AG09319 (cell line): Measurements from ENCODE around the gene RRP12.
A peak's percentile ranks its signal among the peaks of the same experiment; 100 is the strongest.
"Not testable (repeated sequence)": the region's sequence is repeated elsewhere in the genome, so short reads cannot be mapped to it uniquely, and the experiment has no call there.

ENCODE experiments used
- DNase-seq: peaks from one replicate; pipeline ENCODE4 v3.0.0-alpha.2; 2010; ENCODE audit warnings: low read depth; ENCODE audit errors: extremely low read depth
- CTCF ChIP-seq: IDR thresholded peaks from 2 replicates; pipeline ENCODE4 v1.5.1; 2011; ENCODE audit warnings: low read depth, mild to moderate bottlenecking, inconsistent platforms, low read length, moderate library complexity

The RRP12 gene

GRCh38 chr10:97416565-97416964, 15.4 kb upstream of the RRP12 start:
- DNase-seq: no peak
- TF ChIP-seq CTCF: no peak

DNA sequence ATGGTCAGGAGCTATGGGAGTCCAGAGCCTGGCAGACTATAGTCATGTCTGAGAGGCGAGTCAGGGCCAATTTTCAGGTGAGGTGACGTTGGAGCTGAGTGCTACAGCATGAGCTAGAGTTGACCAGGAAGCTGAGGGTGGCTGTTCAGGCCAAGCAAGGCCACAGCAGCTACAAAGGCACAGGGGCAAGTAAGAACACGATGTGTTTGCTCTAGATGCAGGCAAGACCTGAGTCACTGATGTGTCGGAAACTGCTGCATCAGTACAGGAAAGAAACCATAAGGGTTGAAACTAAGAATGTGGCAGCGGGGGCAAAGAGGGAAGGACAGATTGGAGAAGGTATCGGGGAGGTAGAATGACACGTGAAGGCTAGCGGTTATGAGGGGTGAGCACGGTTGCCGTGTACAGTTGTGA, 11.8 kb upstream of the RRP12 start:
- no peak for DNase-seq
- no peak for TF ChIP-seq CTCF

GRCh38 chr10:97411406-97411805, 10.3 kb upstream of the RRP12 start:
- TF ChIP-seq CTCF: no peak
- no peak for DNase-seq

DNA sequence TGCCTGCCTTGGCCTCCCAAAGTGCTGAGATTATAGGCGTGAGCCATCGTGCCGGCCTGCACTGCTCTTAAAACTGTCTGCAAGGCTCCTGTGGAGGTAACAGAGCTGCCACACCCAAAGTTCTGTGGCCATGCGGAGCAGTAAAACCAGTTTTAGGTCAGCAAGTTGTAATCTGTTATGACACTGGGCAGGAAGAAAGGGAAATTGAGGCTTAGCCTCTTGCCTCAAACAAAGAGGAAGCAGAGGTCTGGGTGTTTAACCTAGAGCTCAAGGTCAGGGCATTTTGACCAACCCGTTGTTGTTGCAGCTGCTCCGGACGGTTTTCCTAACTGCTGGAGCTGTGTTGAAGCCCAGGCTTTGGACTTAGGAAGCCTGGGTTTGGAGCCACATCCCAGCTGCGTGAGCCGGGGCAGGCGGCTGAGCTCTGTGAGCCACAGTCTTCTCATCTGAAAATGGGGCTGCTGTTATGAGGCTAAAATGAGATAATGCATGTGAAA, 7.4 kb upstream of the RRP12 start:
- TF ChIP-seq CTCF: no peak
- DNase-seq: no peak

DNA sequence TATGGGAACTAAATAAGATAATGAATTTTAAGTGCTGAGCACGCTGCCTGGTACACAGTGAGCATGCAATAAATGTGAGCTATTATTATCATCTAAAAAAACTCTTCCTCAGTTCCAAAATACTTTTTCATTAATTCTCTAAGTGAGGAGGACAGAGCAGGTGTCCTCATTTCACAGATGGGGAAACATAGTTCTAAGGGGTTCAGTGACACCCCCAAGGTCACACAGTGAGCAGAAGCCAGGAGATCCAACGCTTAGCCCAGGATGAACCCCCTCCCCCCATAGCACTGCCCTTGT, 6.8 kb upstream of the RRP12 start:
- no peak for TF ChIP-seq CTCF
- no peak for DNase-seq

- TF ChIP-seq CTCF: peak; percentile 65
- DNase-seq: no peak
Observed at GRCh38 chr10:97407211-97407951, 6.2 kb upstream of the RRP12 start.

DNA sequence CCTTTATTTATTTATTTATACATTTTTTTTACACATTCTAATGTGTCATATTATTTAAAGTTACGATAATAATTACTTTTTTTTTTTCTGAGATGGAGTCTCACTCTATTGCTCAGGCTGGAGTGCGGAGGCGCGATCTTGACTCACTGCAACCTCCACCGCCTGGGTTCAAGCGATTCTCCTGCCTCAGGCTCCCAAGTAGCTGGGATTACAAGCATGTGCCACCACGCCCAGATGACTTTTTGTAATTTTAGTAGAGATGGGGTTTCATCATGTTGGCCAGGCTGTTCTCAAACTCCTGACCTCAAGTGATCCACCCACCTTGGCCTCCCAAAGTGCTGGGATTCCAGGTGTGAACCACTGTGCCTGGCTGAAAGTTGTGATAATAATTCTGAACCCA, 5.3 kb upstream of the RRP12 start:
- DNase-seq: not testable (repeated sequence)

DNA sequence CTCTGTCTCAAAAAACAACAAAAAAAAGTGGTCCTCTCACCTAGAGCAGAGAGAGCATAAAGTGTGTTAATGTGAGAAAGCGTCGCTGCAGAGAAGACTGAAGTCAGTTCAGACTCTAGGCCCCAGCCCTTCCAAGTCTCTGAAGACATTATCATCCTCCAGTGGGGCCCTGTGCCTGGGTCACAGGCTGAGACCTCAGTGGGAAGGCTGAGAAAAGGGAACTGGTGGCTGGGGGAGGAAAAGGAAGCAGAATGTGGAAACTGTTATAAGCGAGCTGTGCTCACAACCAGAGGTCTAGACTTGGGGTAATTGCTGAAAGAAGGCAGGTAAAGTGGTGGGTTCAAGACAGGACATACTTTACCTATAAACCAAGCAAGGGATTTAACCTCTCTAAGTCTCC, 4.9 kb upstream of the RRP12 start:
- TF ChIP-seq CTCF: no peak
- no peak for DNase-seq
